Measurements from ENCODE around the gene HTR1B.

GRCh38 chr6:77424761-77425160 is 38.5 kb downstream of the HTR1B start:
- TF ChIP-seq CTCF (IDR thresholded peaks at IDR 0.05) (no peak), POLR2A (IDR thresholded peaks at IDR 0.05) (no peak)
